Endothelial cell of umbilical vein (primary cell): Measurements from ENCODE around the gene GIMAP8. TPM values are rescaled to one million over a fixed set of nuclear protein-coding genes. Genes with fewer than 3 reads are reported as not detected.

Source experiments
- BruUV-seq: library from RNA; stranded (reverse); fragments of 400-500 nt; replicated peaks from 2 replicates; lab custom pipeline; 2021; lab: Mats Ljungman, UMichigan
- CTCF ChIA-PET: fragments of 300-600, 350-600 bp; sonication (Branson Sonifier 250); formaldehyde crosslinking; loops from one replicate; lab custom pipeline; 2021; ENCODE audit warnings: antibody characterized with exemption, inconsistent platforms; lab: Charles Lee
- POLR2A ChIA-PET: fragments of 300-600, 350-600 bp; sonication (Branson Sonifier 250); formaldehyde crosslinking; loops from one replicate; lab custom pipeline; 2021; ENCODE audit warnings: antibody characterized with exemption, inconsistent platforms; lab: Charles Lee
- DNase-seq: peaks from one replicate; pipeline ENCODE4 v3.0.0-alpha.2; 2011; ENCODE audit warnings: low read depth, low spot score
- FAIRE-seq: peaks from 2 replicates; lab custom pipeline; 2011; peaks lifted over from hg19 to GRCh38; lab: Jason Lieb, UNC
- H2AFZ ChIP-seq: 2 replicates; pipeline ENCODE4 v1.6.0; 2012; ENCODE audit warnings: low read depth, low read length, control low read depth, inconsistent platforms
- H3K27ac ChIP-seq: 2 replicates; pipeline ENCODE4 v1.5.1; 2011; ENCODE audit warnings: low read depth, mild to moderate bottlenecking, control low read depth, low read length, moderate library complexity; ENCODE audit not compliant: insufficient read depth
- H3K27me3 ChIP-seq, 2 experiments: 2 replicates each; pipeline versions ENCODE4 v1.6.0 to v1.6.1; 2011; ENCODE audit warnings: low read length in 2 of 2, mixed read lengths in 1 of 2; ENCODE audit not compliant: control insufficient read depth in 2 of 2, insufficient read depth in 2 of 2
- H3K36me3 ChIP-seq, 2 experiments: 2 replicates in 1 of 2; 3 replicates in 1 of 2; pipeline ENCODE4 v1.5.1; 2011; ENCODE audit warnings: low read length in 2 of 2, mild to moderate bottlenecking in 1 of 2, moderate library complexity in 1 of 2; ENCODE audit not compliant: control insufficient read depth in 2 of 2, insufficient read depth in 2 of 2; ENCODE audit errors: extremely low read depth in 1 of 2
- H3K4me1 ChIP-seq: 3 replicates; pipeline ENCODE4 v1.5.1; 2011; ENCODE audit warnings: mild to moderate bottlenecking, low read length; ENCODE audit not compliant: control insufficient read depth, insufficient read depth; ENCODE audit errors: extremely low read depth
- H3K4me2 ChIP-seq: 2 replicates; pipeline ENCODE4 v1.6.1; 2011; ENCODE audit warnings: low read length, control low read depth, mixed read lengths; ENCODE audit not compliant: insufficient read depth
- H3K4me3 ChIP-seq, 3 experiments: fragments of 200-600 bp in 1 of 3; sonication (generic), shearing (Covaris generic) in 1 of 3; replicated peaks in 1 of 3; 2 replicates each; pipeline ENCODE4 v1.5.1; 2011 to 2016; ENCODE audit warnings: control low read depth in 3 of 3, low read length in 3 of 3, mild to moderate bottlenecking in 2 of 3, inconsistent platforms in 1 of 3, low read depth in 1 of 3, moderate library complexity in 1 of 3; ENCODE audit not compliant: insufficient read depth in 1 of 3
- H3K79me2 ChIP-seq: 2 replicates; pipeline ENCODE4 v1.6.0; 2012; ENCODE audit warnings: low read length, inconsistent platforms; ENCODE audit not compliant: control insufficient read depth, insufficient read depth
- H3K9ac ChIP-seq: replicated peaks from 2 replicates; pipeline ENCODE3; 2011; ENCODE audit warnings: low read length, control low read depth; ENCODE audit not compliant: insufficient read depth; ENCODE audit errors: extremely low read depth
- H3K9me1 ChIP-seq: replicated peaks from 3 replicates; pipeline ENCODE4 v1.6.0; 2011; ENCODE audit warnings: mild to moderate bottlenecking, low read length; ENCODE audit not compliant: control insufficient read depth, insufficient read depth; ENCODE audit errors: extremely low read depth
- H3K9me3 ChIP-seq: replicated peaks from 2 replicates; pipeline ENCODE4 v1.5.1; 2012; ENCODE audit warnings: low read length, inconsistent platforms; ENCODE audit not compliant: control insufficient read depth, insufficient read depth
- H4K20me1 ChIP-seq: replicated peaks from 2 replicates; pipeline ENCODE3; 2011; ENCODE audit warnings: mild to moderate bottlenecking, low read length; ENCODE audit not compliant: control insufficient read depth, insufficient read depth; ENCODE audit errors: extremely low read depth
- EZH2 ChIP-seq: IDR thresholded peaks from 2 replicates; pipeline ENCODE4 v1.6.1; 2012; ENCODE audit warnings: borderline replicate concordance, low read depth, mild to moderate bottlenecking, moderate library complexity, low read length, inconsistent platforms; ENCODE audit not compliant: severe bottlenecking
- FOS ChIP-seq: IDR thresholded peaks from 2 replicates; pipeline ENCODE4 v1.6.1; 2011; ENCODE audit warnings: mild to moderate bottlenecking, low read length, moderate library complexity, borderline replicate concordance; ENCODE audit not compliant: insufficient read depth
- GATA2 ChIP-seq: IDR thresholded peaks from 2 replicates; pipeline ENCODE4 v1.7.0; 2011; ENCODE audit warnings: low read depth, mild to moderate bottlenecking, moderate library complexity, mixed read lengths, low read length; ENCODE audit not compliant: insufficient read length, insufficient read depth
- JUN ChIP-seq: IDR thresholded peaks from 2 replicates; pipeline ENCODE4 v1.6.1; 2011; ENCODE audit warnings: borderline replicate concordance, low read depth; ENCODE audit not compliant: insufficient read length, insufficient read depth
- MYC ChIP-seq: IDR thresholded peaks from one replicate; pipeline ENCODE4 v1.6.1; 2011; ENCODE audit warnings: mild to moderate bottlenecking, low read depth, low read length
- POLR2A ChIP-seq: IDR thresholded peaks from 2 replicates; pipeline ENCODE4 v1.6.1; 2012; ENCODE audit warnings: low read depth, mild to moderate bottlenecking, control low read depth, low read length
- POLR2AphosphoS5 ChIP-seq: IDR thresholded peaks from 2 replicates; pipeline ENCODE4 v1.6.1; 2012; ENCODE audit warnings: low read depth, mild to moderate bottlenecking, control low read depth, low read length, moderate library complexity; ENCODE audit not compliant: insufficient read depth
- dilution Hi-C: fragments of 300-500 bp; cut with MboI; formaldehyde crosslinking; loops from one replicate; pipeline ENCODE4 v1.15.0; 2019; ENCODE audit warnings: low sequenced_read_pairs; ENCODE audit not compliant: extremely low pct_ligation_motif_present
- intact Hi-C: fragments of 100-400 bp; cut with micrococcal nuclease; formaldehyde crosslinking; loops from one replicate; pipeline ENCODE4 v1.10.0; 2022
- polyA plus RNA-seq, 4 experiments: library from polyadenylated mRNA; depleted of rRNA in 3 of 4; stranded (reverse) in 3 of 4; unstranded in 1 of 4; fragments of >200 nt; gene quantifications; 2 replicates each; pipeline versions ENCODE4 v1.2.1 to v1.2.3, GENCODE V29; 2011 to 2012; ENCODE audit warnings: missing spikeins in 1 of 4
- total RNA-seq: library from RNA; stranded (reverse); gene quantifications from 2 replicates; pipeline ENCODE4 v1.2.3, GENCODE V29; 2021
- TF ChIP-seq, protein P1 (sequence below), 2 donors: IDR thresholded peaks; 1 replicate in 1 of 2; 2 replicates in 1 of 2; pipeline ENCODE4 v1.5.1; 2011; ENCODE audit warnings: low read length in 2 of 2, mild to moderate bottlenecking in 2 of 2, moderate library complexity in 2 of 2, control low read depth in 1 of 2, inconsistent platforms in 1 of 2, low read depth in 1 of 2; ENCODE audit not compliant: insufficient read depth in 1 of 2; ENCODE audit errors: extremely low read depth in 1 of 2
- TF ChIP-seq, protein P2 (sequence below): IDR thresholded peaks from 2 replicates; pipeline ENCODE4 v1.6.1; 2011; ENCODE audit not compliant: insufficient read depth, insufficient read length

GIMAP8 gene
- total and polyA plus RNA-seq, 2 donors (not counting 3 experiments of a cell fraction or from before 2014, with no cell fraction given), result 32.2 to 71.8 TPM

DNA sequence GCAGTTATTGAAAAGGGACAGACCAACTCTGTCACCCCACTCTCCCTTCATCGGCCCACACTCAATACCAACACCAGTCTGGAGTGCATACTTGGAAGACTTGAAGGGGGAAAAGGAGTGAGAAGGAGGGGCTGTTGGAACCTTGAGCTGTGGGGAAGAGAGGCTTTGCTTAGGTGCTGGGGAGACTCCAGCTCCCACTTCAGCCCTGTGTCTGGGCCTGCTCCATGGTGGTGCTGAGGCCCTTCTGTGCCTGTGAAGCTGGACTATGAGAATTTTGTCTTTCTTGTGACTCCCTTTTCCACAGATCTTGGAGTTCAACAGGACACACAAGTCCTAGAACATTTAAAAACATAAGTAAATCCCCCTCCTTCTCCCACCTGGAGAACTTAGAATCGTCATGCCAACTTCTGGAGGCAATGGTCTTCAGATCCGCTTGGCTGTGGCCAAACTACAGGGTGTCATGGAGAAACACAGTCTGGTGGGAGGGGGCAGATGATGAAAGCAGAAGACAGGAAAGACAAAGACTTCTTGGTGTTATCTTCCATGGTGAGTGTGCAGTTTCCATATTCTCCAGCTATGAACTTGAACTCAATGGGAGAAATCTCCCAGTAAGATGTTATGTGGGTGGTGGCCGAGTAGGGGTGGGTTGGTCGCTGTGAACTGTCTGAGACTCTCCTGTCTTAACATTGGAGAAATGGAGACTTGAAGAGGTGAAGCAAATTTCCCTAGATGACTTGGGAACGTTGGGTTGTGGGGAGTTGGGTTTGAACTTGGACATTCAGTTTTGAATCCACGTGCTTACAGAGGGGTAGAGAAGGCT is 18.4 kb upstream of the GIMAP8 start:
- Histone ChIP-seq H3K4me3 (no peak overlapping the region), H3K27ac (no peak overlapping the region), H3K79me2 (no peaks in the 10 kb centered on the region), H3K36me3 (no peaks in the 10 kb centered on the region), H3K9me3 (no peaks in the 10 kb centered on the region), H4K20me1 (no peaks in the 10 kb centered on the region), H3K27me3 (peaks cover 5 to 10% of the 10 kb centered on the region in 2 experiments), H3K4me2 (no peak overlapping the region), H2AFZ (no peak overlapping the region), H3K9me1 (no peaks in the 10 kb centered on the region), H3K4me1 (no peaks in the 10 kb centered on the region), H3K9ac (no peak overlapping the region)
- dilution Hi-C loops (no loop called here), intact Hi-C loops (no loop called here)
- TF ChIP-seq POLR2A (no peak), GATA2 (no peak), FOS (no peak), EZH2 (no peak), JUN (no peak), POLR2AphosphoS5 (no peak), MYC (no peak)
- TF ChIP-seq, protein P1, sequence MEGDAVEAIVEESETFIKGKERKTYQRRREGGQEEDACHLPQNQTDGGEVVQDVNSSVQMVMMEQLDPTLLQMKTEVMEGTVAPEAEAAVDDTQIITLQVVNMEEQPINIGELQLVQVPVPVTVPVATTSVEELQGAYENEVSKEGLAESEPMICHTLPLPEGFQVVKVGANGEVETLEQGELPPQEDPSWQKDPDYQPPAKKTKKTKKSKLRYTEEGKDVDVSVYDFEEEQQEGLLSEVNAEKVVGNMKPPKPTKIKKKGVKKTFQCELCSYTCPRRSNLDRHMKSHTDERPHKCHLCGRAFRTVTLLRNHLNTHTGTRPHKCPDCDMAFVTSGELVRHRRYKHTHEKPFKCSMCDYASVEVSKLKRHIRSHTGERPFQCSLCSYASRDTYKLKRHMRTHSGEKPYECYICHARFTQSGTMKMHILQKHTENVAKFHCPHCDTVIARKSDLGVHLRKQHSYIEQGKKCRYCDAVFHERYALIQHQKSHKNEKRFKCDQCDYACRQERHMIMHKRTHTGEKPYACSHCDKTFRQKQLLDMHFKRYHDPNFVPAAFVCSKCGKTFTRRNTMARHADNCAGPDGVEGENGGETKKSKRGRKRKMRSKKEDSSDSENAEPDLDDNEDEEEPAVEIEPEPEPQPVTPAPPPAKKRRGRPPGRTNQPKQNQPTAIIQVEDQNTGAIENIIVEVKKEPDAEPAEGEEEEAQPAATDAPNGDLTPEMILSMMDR (IDR thresholded peaks at IDR 0.05; ENCODE audit: extremely low read depth in 1 of 2, insufficient read depth in 1 of 2, low read depth in 1 of 2, low read length in 2 of 2), result no peak
- TF ChIP-seq, protein P2, sequence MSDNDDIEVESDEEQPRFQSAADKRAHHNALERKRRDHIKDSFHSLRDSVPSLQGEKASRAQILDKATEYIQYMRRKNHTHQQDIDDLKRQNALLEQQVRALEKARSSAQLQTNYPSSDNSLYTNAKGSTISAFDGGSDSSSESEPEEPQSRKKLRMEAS, result no peak
- no peak for FAIRE-seq
- DNase-seq, result no peak
- POLR2A ChIA-PET, result no interaction called here
- BruUV-seq, result no TSS peak
- CTCF ChIA-PET, result interaction anchor here (0.8 to 2.3 kb wide), 2 partner anchors 16 to 346 kb away, joined by 3 to 8 read pairs; no protein-coding TSS in a partner anchor
